ENCODE data around the gene ROR2. TPM values are rescaled to one million over a fixed set of nuclear protein-coding genes. Genes with fewer than 3 reads are reported as not detected.
A peak's percentile ranks its signal among the peaks of the same experiment; 100 is the strongest.

Gene ROR2
- total RNA-seq, 1 donor from 2014 or later = 0.32 TPM

DNA sequence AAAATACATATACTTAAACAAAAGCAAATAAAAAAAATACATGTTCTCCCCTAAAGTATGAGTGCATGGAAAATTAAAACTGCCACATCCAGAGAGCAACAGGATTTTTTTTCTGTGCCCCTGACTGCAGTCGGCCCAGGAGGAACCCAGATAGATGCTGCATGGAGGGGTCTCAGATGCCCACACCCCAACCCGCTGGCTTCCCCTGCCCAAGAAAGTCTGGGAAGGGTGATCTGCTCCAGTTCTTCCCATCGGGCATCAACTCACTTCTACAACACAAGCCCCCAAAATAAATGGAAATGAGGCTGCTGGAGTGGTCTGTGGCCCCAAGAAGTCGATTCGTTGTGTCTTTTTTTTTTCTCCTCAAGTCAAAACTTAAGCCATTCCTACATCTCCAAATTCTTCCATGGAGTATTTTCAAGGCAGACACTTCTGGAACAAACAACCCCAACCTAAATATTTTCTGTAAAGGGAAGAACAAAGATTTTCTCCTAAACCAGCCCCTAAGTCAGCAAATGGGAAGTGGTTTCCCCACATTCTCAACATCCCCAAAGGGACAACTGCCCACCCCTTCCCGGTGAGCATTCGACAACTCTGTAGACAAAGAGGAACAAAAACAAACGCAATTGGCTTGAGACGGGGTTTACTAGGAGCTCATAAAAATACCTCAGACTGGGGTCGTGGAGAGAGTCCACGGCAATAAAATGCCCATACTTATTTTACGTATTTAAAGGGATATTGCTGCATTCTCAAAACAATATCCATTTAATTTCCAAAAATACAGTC lies 46.7 kb downstream of the ROR2 start:
- Histone ChIP-seq H3K27me3 (no peaks in the 10 kb centered on the region), H3K9me3 (no peaks in the 10 kb centered on the region), H3K4me3 (no peak overlapping the region), H3K27ac (no peak overlapping the region), H3K36me3 (no peaks in the 10 kb centered on the region), H3K4me1 (no peaks in the 10 kb centered on the region)
- TF ChIP-seq, protein P1, sequence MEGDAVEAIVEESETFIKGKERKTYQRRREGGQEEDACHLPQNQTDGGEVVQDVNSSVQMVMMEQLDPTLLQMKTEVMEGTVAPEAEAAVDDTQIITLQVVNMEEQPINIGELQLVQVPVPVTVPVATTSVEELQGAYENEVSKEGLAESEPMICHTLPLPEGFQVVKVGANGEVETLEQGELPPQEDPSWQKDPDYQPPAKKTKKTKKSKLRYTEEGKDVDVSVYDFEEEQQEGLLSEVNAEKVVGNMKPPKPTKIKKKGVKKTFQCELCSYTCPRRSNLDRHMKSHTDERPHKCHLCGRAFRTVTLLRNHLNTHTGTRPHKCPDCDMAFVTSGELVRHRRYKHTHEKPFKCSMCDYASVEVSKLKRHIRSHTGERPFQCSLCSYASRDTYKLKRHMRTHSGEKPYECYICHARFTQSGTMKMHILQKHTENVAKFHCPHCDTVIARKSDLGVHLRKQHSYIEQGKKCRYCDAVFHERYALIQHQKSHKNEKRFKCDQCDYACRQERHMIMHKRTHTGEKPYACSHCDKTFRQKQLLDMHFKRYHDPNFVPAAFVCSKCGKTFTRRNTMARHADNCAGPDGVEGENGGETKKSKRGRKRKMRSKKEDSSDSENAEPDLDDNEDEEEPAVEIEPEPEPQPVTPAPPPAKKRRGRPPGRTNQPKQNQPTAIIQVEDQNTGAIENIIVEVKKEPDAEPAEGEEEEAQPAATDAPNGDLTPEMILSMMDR (IDR thresholded peaks at IDR 0.05) = no peak
- peak in 1 of 2 donors; percentile 62 for DNase-seq (ENCODE audit: low spot score in 2 of 2)
- intact Hi-C loops (cut with DNase I) = no loop called here

DNA sequence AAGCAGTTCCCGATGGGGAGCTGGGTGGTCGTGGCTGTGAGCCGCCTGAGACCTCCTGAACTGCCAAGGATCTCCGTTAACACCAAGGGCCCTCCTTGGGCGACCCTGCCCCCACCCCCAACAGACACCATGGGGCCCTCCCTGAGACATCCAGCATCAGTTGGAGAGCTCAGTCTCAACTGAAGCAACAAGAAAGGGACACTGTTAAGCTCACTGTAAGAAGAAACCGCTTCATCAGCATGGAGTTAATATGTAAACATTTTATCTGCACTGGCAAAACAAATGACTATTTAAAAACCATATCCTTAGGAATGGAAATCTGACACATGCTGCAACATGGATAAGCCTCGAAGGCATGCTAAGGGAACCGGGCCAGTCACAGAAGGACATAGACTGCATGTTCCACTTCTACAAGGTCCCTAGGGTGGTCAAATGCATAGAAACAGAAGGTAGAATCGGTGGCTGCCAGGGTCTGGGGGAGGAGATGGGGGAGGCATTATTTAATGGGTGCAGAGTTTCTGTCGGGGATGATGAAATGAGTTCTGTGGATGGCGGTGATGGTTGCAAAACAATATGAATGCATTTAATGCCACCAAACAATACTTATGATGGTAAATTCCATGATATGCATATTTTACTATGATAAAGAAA lies 47.4 kb downstream of the ROR2 start:
- no peaks in the 10 kb centered on the region for H3K4me1 ChIP-seq

DNA sequence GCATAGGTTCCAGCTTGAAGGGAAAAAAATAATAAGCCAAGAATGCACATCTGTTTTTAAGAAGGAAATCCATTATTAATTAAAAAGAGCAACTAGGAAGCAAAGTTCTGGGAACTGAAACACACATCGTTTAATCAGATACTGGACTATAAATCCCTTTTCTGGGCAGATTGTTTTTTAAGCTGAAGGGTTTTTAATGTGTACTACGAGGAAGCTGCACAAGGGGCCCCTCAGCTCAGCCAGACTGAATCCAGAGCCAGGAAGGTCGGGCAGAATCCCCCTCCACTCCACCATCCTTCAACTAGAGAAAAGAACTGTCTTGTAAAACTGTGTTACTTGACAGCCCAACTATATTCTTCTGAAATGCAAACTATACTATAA lies 49.2 kb downstream of the ROR2 start:
- Histone ChIP-seq H3K4me3 (no peak overlapping the region), H3K36me3 (no peaks in the 10 kb centered on the region), H3K27me3 (no peaks in the 10 kb centered on the region), H3K27ac (no peak overlapping the region), H3K4me1 (peaks cover 0 to 3% of the 10 kb centered on the region in 2 donors), H3K9me3 (no peaks in the 10 kb centered on the region)
- intact Hi-C loops (cut with DNase I) = no loop called here
- TF ChIP-seq, protein P1 (IDR thresholded peaks at IDR 0.05) = no peak
- no peak for DNase-seq (ENCODE audit: low spot score in 2 of 2)

More for the DNA sequence above, 47.4 kb downstream of the ROR2 start:
- peak in 1 of 2 donors; percentile 35 for DNase-seq (ENCODE audit: low spot score in 2 of 2)
- Histone ChIP-seq H3K4me3 (no peak overlapping the region), H3K27me3 (no peaks in the 10 kb centered on the region), H3K27ac (no peak overlapping the region), H3K36me3 (no peaks in the 10 kb centered on the region), H3K9me3 (no peaks in the 10 kb centered on the region)
- TF ChIP-seq, protein P1 (IDR thresholded peaks at IDR 0.05) = no peak
- intact Hi-C loops (cut with DNase I) = no loop called here

DNA sequence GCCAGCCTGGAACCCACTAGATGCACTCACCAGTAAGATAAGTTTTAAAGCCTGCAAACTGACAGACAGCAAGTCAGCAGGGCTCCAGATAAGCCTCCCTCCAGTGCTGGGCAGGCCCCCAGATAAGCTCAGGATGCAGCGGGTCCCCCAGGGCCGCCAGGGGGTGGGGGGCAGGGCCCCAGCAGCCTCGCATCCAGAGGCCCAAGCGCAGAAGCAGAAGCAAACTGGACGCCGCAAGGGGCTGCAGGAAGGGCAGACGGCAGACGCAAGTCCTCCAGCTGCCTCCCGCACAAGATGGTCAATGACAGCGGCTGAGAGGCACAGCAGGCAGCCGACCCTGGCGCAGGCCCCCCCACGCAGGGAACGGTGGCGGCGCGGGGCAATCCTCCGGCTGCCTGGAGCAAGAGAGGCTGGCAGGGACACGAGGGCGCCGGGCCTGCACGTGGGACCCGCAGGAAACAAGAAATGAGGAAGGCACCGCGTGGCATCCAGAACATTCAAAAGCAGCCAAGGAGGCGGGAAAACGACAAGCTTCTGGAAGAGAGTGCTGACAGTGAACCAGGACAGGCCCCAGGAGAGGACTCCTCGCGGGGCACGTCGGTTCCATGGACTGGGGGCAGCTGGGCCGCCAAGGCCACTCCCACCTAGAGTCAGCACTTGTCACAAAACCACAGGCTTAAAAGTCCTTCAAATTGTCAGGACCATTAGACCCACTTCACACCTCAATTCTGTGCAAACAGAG lies 49.8 kb downstream of the ROR2 start:
- Histone ChIP-seq H3K27ac (no peak overlapping the region), H3K9me3 (no peaks in the 10 kb centered on the region), H3K4me1 (peaks cover 0 to 3% of the 10 kb centered on the region in 2 donors), H3K36me3 (no peaks in the 10 kb centered on the region), H3K27me3 (no peaks in the 10 kb centered on the region), H3K4me3 (no peak overlapping the region)
- no peak for DNase-seq (ENCODE audit: low spot score in 2 of 2)
- TF ChIP-seq, protein P1 (IDR thresholded peaks at IDR 0.05) = no peak
- intact Hi-C loops (cut with DNase I) = no loop called here

DNA sequence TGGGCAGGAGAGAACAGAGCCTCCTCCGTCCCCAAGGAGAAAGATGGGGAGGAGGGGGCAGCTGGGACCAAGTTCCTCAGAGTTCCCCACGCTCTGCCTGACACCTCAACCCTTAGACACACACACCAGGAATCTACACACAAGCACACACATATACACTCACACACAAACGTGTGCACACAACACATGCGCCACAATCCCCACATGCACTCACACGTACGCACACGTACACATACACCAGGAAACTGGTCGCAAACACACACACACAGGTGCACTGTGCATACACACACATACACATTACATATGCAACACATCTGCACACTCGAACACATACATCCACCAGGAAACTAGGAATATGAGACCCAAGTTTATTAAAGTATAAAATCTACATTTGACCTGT lies 50.4 kb downstream of the ROR2 start:
- intact Hi-C loops (cut with DNase I) = no loop called here
- H3K27ac ChIP-seq = no peak overlapping the region

More for the DNA sequence above, 50.4 kb downstream of the ROR2 start:
- Histone ChIP-seq H3K4me3 (no peak overlapping the region), H3K36me3 (no peaks in the 10 kb centered on the region), H3K4me1 (peaks cover 0 to 3% of the 10 kb centered on the region in 2 donors), H3K9me3 (no peaks in the 10 kb centered on the region), H3K27me3 (no peaks in the 10 kb centered on the region)
- no peak for DNase-seq (ENCODE audit: low spot score in 2 of 2)
- TF ChIP-seq, protein P1 (IDR thresholded peaks at IDR 0.05) = no peak

All from ascending aorta (tissue), 2 donors.